DND-41 (cell line): Measurements from ENCODE around the gene SLC34A2.

Source experiments
- ATAC-seq: fragments of 200-7000 bp; cut with Tn5 transposase; 3 replicates; pipeline ENCODE4 v1.9.1; 2021; ENCODE audit warnings: low read depth; ENCODE audit not compliant: insufficient read depth
- DNase-seq: peaks from one replicate; pipeline ENCODE4 v3.0.0-alpha.2; 2020
- H2AFZ ChIP-seq: 2 replicates; pipeline ENCODE4 v1.6.0; 2012; ENCODE audit warnings: low read depth, low read length
- H3K27ac ChIP-seq: 2 replicates; pipeline ENCODE4 v1.5.1; 2012; ENCODE audit warnings: low read length, inconsistent platforms
- H3K27me3 ChIP-seq: fragments of 200-600 bp; sonication (generic); 2 replicates; pipeline ENCODE4 v1.6.0; 2012; ENCODE audit warnings: low read length, mild to moderate bottlenecking, inconsistent platforms; ENCODE audit not compliant: insufficient read depth, poor library complexity
- H3K36me3 ChIP-seq: 2 replicates; pipeline ENCODE4 v1.5.1; 2012; ENCODE audit warnings: low read length, inconsistent platforms; ENCODE audit not compliant: insufficient read depth
- H3K4me1 ChIP-seq: 2 replicates; pipeline ENCODE4 v1.5.1; 2012; ENCODE audit warnings: mild to moderate bottlenecking, low read length; ENCODE audit not compliant: insufficient read depth
- H3K4me2 ChIP-seq: 2 replicates; pipeline ENCODE4 v1.6.0; 2012; ENCODE audit warnings: mild to moderate bottlenecking, moderate library complexity, low read length, inconsistent platforms; ENCODE audit not compliant: insufficient read depth
- H3K4me3 ChIP-seq, 2 experiments: fragments of 200-600 bp in 1 of 2; shearing (Covaris generic) in 1 of 2; 2 replicates each; pipeline ENCODE4 v1.5.1; 2012 to 2016; ENCODE audit warnings: inconsistent platforms in 2 of 2, low read length in 2 of 2, mild to moderate bottlenecking in 2 of 2, low read depth in 1 of 2, moderate library complexity in 1 of 2
- H3K79me2 ChIP-seq: 2 replicates; pipeline ENCODE4 v1.6.0; 2012; ENCODE audit warnings: low read length, inconsistent platforms; ENCODE audit not compliant: insufficient read depth
- H3K9ac ChIP-seq: 2 replicates; pipeline ENCODE4 v1.6.0; 2012; ENCODE audit warnings: low read depth, mild to moderate bottlenecking, inconsistent platforms, low read length, moderate library complexity
- H3K9me3 ChIP-seq: 2 replicates; pipeline ENCODE4 v1.5.1; 2012; ENCODE audit warnings: low read length, moderate library complexity, mild to moderate bottlenecking, inconsistent platforms; ENCODE audit not compliant: insufficient read depth, severe bottlenecking
- H4K20me1 ChIP-seq: 2 replicates; pipeline ENCODE4 v1.6.0; 2012; ENCODE audit warnings: low read length; ENCODE audit not compliant: insufficient read depth
- EZH2 ChIP-seq: IDR thresholded peaks from 3 replicates; pipeline ENCODE4 v1.6.1; 2012; ENCODE audit warnings: borderline replicate concordance, low read depth, mild to moderate bottlenecking, moderate library complexity, low read length, inconsistent platforms; ENCODE audit not compliant: severe bottlenecking
- TF ChIP-seq, protein P1 (sequence below): IDR thresholded peaks from 2 replicates; pipeline ENCODE4 v1.5.1; 2012; ENCODE audit warnings: borderline replicate concordance, low read length, moderate library complexity, mild to moderate bottlenecking; ENCODE audit not compliant: poor library complexity, severe bottlenecking; ENCODE audit errors: extremely low read depth

SLC34A2 gene

DNA sequence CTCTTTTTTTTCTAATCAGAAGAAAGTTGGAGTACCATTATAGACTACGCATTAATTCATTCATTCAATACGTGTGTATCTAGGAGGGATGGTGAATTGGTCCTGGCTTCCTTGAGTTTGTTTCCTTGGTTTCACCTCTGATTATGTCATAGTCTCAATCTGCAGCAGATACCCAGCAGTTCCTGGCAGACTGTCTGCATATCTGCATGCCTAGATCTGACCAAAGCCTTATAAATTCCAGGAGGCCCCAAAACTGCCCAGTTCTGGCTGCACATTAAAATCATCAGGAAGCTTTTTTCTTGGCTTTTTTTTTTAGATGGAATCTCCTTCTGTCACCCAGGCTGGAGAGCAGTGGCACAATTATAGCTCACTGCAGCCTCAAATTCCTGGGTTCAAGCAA is 27.2 kb upstream of the SLC34A2 start:
- no peaks in the 10 kb centered on the region for H3K9me3 ChIP-seq
- H3K36me3 ChIP-seq: no peaks in the 10 kb centered on the region
- no peak overlapping the region for H3K4me3 ChIP-seq
- H3K27ac ChIP-seq: no peak overlapping the region
- no peaks in the 10 kb centered on the region for H4K20me1 ChIP-seq
- TF ChIP-seq, protein P1, sequence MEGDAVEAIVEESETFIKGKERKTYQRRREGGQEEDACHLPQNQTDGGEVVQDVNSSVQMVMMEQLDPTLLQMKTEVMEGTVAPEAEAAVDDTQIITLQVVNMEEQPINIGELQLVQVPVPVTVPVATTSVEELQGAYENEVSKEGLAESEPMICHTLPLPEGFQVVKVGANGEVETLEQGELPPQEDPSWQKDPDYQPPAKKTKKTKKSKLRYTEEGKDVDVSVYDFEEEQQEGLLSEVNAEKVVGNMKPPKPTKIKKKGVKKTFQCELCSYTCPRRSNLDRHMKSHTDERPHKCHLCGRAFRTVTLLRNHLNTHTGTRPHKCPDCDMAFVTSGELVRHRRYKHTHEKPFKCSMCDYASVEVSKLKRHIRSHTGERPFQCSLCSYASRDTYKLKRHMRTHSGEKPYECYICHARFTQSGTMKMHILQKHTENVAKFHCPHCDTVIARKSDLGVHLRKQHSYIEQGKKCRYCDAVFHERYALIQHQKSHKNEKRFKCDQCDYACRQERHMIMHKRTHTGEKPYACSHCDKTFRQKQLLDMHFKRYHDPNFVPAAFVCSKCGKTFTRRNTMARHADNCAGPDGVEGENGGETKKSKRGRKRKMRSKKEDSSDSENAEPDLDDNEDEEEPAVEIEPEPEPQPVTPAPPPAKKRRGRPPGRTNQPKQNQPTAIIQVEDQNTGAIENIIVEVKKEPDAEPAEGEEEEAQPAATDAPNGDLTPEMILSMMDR: no peak
- no peak for TF ChIP-seq EZH2
- no peaks in the 10 kb centered on the region for H3K4me1 ChIP-seq
- H3K4me2 ChIP-seq: no peak overlapping the region
- H3K9ac ChIP-seq: no peak overlapping the region
- H3K79me2 ChIP-seq: no peaks in the 10 kb centered on the region
- H2AFZ ChIP-seq: no peak overlapping the region
- H3K27me3 ChIP-seq: no peaks in the 10 kb centered on the region
- DNase-seq: no peak
- ATAC-seq: no peak

DNA sequence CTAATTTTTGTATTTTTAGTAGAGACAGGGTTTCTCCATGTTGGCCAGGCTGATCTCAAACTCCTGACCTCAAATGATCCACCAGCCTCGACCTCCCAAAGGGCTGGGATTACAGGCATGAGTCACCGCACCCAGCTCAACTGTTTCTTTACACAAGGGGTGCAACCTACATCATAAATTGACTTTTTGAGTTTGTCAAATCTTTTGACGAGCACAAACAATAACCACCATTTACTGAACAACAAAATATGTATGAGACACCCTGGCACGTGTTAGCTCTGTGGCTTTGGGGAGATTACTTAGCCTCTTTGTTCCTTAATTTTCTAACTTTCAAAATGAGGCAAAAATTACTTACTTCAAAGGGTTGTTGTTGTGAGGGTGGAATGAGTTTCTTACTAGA is 23.5 kb upstream of the SLC34A2 start:
- DNase-seq (no peak), ATAC-seq (no peak)
- Histone ChIP-seq H3K36me3 (no peaks in the 10 kb centered on the region), H3K79me2 (no peaks in the 10 kb centered on the region), H3K4me1 (no peaks in the 10 kb centered on the region), H3K9me3 (no peaks in the 10 kb centered on the region), H3K4me3 (no peak overlapping the region), H2AFZ (no peak overlapping the region), H3K9ac (no peak overlapping the region), H3K27me3 (no peaks in the 10 kb centered on the region), H3K4me2 (no peak overlapping the region), H4K20me1 (no peaks in the 10 kb centered on the region), H3K27ac (no peak overlapping the region)
- TF ChIP-seq, protein P1: no peak
- no peak for TF ChIP-seq EZH2

DNA sequence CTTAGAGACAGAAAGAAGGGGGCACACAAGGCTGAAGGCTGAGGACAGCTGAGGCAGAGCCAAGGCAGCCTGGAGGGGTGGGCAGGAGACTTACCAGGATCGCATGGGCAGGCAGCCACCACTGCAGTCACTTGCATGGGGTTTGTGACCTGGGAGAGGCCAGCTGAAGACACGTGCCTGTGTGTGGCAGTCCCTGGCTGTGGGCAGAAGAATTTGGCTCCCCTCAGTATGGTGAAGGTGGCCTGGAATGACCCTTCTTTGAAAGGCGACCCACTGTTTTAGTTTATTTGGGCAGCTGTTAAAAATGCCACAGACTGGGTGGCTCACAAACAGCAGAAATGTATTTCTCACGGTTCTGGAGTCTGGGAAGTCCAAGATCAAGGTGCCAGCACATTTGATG is 22.1 kb upstream of the SLC34A2 start:
- Histone ChIP-seq H3K4me2 (no peak overlapping the region), H3K79me2 (no peaks in the 10 kb centered on the region), H3K4me3 (no peak overlapping the region), H3K9ac (no peak overlapping the region), H3K27me3 (no peaks in the 10 kb centered on the region), H4K20me1 (no peaks in the 10 kb centered on the region), H3K27ac (no peak overlapping the region), H3K36me3 (no peaks in the 10 kb centered on the region), H2AFZ (no peak overlapping the region), H3K4me1 (no peaks in the 10 kb centered on the region), H3K9me3 (no peaks in the 10 kb centered on the region)
- no peak for TF ChIP-seq EZH2
- TF ChIP-seq, protein P1: no peak
- DNase-seq (no peak), ATAC-seq (no peak)

DNA sequence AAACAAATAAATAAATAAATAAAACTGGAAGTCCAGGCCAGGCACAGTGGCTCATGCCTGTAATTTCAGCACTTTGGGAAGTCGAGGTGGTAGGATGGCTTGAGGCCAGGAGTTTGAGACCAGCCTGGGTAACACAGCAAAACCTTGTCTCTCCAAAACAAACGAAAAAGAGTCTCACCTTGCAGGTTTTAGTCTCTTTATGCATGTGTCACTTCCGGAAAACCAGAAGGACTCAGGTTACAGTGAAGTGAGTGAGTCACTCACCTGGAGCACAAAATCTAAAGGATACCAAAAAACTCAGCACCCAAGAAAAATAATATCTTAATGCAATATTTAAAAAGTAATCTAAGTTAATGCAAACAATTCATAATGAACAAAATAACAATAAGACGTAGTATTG is 20.1 kb upstream of the SLC34A2 start:
- Histone ChIP-seq H3K27me3 (no peaks in the 10 kb centered on the region), H3K27ac (no peak overlapping the region), H3K79me2 (no peaks in the 10 kb centered on the region), H3K4me1 (no peaks in the 10 kb centered on the region), H2AFZ (no peak overlapping the region), H3K36me3 (no peaks in the 10 kb centered on the region), H3K9ac (no peak overlapping the region), H3K4me2 (no peak overlapping the region), H3K9me3 (no peaks in the 10 kb centered on the region), H3K4me3 (no peak overlapping the region), H4K20me1 (no peaks in the 10 kb centered on the region)
- ATAC-seq (no peak), DNase-seq (no peak)
- TF ChIP-seq, protein P1: no peak
- no peak for TF ChIP-seq EZH2
